Right cardiac atrium (tissue), 5 donors: ENCODE results near the gene SFMBT1. TPM values are rescaled to one million over a fixed set of nuclear protein-coding genes. Genes with fewer than 3 reads are reported as not detected.

Source experiments
- ATAC-seq, 2 donors: fragments of 200-7000 bp; cut with Tn5 transposase; one replicate each; pipeline versions ENCODE4 v1.8.0 to v1.9.1; 2020; ENCODE audit warnings: moderate library complexity in 2 of 2, mild to moderate bottlenecking in 1 of 2
- DNase-seq, 3 donors: peaks; one replicate each; pipeline ENCODE4 v3.0.0-alpha.2; 2020
- H3K27ac ChIP-seq: one replicate; pipeline ENCODE4 v1.5.1; 2013; ENCODE audit warnings: mild to moderate bottlenecking, low read length, control low read depth, moderate library complexity
- H3K27me3 ChIP-seq: one replicate; pipeline ENCODE4 v1.6.1; 2013; ENCODE audit not compliant: control insufficient read depth, insufficient read depth
- H3K4me1 ChIP-seq: one replicate; pipeline ENCODE4 v1.6.1; 2013; ENCODE audit warnings: low read length; ENCODE audit not compliant: control insufficient read depth, insufficient read depth
- H3K4me3 ChIP-seq: one replicate; pipeline ENCODE4 v1.5.1; 2013; ENCODE audit warnings: low read length, control low read depth
- H3K9me3 ChIP-seq: one replicate; pipeline ENCODE4 v1.6.1; 2013; ENCODE audit warnings: low read length; ENCODE audit not compliant: control insufficient read depth
- WGBS: extraction: QIAGEN DNeasy Blood & Tissue Kit; methylation state at CpG from one replicate; pipeline ENCODE4 v1.1.7; 2013; 5-methylcytosine and 5-hydroxymethylcytosine counted together
- intact Hi-C, 4 donors: fragments of 100-400 bp; cut with DNase I; formaldehyde crosslinking; loops; one replicate each; pipeline versions ENCODE4 v1.11.0 to v1.14.0; 2022 to 2023
- polyA plus RNA-seq: library from polyadenylated mRNA; stranded (reverse); fragments of 200-250 nt; gene quantifications from one replicate; pipeline ENCODE4 v1.2.3, GENCODE V29; 2013
- total RNA-seq, 4 donors: library from RNA; stranded (reverse); fragmentation: NEBNext Ultra II Directional; extraction: Animal tissue kit (Norgen Biotek cat#: 25700); gene quantifications; one replicate each; pipeline ENCODE4 v1.2.1, GENCODE V29; 2021
- donor health status: healthy with polysubstance abuse.
- donor health status: DM: no; HTN: yes; CAD: no.
- donor health status: DM: no; HTN: no; CAD: no.
- donor health status: DM: no; HTN: yes; CAD: no; lungs with severe emphysema.
- donor health status: DM: yes; HTN: yes; CAD: no.

Gene SFMBT1
- total and polyA plus RNA-seq, 5 donors = 3.8 to 19.3 (median 15.1) TPM

GRCh38 chr3:52986049-52986448, 59.8 kb downstream of the SFMBT1 start:
- Histone ChIP-seq H3K27me3 (no peaks in the 10 kb centered on the region), H3K4me1 (peaks cover 1% of the 10 kb centered on the region), H3K4me3 (no peak overlapping the region), H3K27ac (no peak overlapping the region), H3K9me3 (no peaks in the 10 kb centered on the region)
- intact Hi-C loops = no loop called here
- ATAC-seq = no peak
- DNase-seq = no peak
- WGBS = 62% methylated on average over 1 of the region's 1 CpG

- H3K4me3 ChIP-seq = no peak overlapping the region
- no peaks in the 10 kb centered on the region for H3K9me3 ChIP-seq
- H3K27ac ChIP-seq = no peak overlapping the region
- DNase-seq = no peak
- no peaks in the 10 kb centered on the region for H3K27me3 ChIP-seq
- intact Hi-C loops = no loop called here
- peaks cover 1% of the 10 kb centered on the region for H3K4me1 ChIP-seq
- ATAC-seq = no peak
Measured at GRCh38 chr3:52983828-52984227, 62.0 kb downstream of the SFMBT1 start.

GRCh38 chr3:52983336-52983807, 62.5 kb downstream of the SFMBT1 start:
- ATAC-seq (no peak), DNase-seq (no peak)
- no peak overlapping the region for H3K27ac ChIP-seq
- H3K27me3 ChIP-seq = no peaks in the 10 kb centered on the region
- no peak overlapping the region for H3K4me3 ChIP-seq
- H3K9me3 ChIP-seq = no peaks in the 10 kb centered on the region
- intact Hi-C loops = no loop called here
- 84% methylated on average over 5 of the region's 5 CpGs for WGBS
- H3K4me1 ChIP-seq = peaks cover 1% of the 10 kb centered on the region

- DNase-seq (no peak), ATAC-seq (no peak)
- H3K4me1 ChIP-seq = peaks cover 4% of the 10 kb centered on the region
- H3K27me3 ChIP-seq = no peaks in the 10 kb centered on the region
- no peak overlapping the region for H3K4me3 ChIP-seq
- no peak overlapping the region for H3K27ac ChIP-seq
- intact Hi-C loops = no loop called here
- H3K9me3 ChIP-seq = no peaks in the 10 kb centered on the region
- 85% methylated on average over 2 of the region's 2 CpGs for WGBS
Measured at GRCh38 chr3:52982839-52983238, 63.0 kb downstream of the SFMBT1 start.

DNA sequence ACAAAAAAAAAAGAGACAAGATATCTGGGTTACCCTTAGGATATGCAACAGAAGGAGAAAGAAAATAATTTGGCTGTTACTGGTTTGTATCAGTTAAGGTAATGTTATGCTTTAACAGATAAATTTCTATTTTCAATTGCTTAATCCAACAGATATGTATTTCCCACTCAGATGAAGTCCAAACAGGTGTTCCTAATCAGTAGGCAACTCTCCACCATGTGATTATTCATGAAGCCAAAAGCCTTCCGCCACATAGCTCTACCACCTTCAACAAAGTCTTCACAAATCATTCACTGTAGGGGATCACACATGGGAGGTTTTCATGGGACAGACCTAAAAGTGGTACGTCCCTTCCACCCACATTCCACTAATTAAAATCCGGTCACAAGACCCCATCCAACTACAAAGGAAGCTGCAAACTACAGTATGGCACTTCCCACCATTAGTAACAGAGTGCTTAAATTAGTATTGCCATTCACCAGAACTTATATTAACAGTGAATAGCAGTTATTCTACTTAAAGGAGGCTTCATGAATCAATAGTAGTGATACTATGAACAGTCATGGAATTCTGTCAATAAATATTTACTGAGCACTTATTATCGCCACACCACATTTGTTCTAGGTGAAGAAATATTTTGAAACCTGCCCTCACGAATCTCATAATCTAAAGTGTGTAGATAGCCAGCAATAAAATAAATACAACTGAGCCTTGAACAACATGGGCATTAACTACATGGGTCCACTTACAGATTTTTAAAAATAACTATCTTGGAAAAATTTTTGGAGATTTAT, 66.5 kb downstream of the SFMBT1 start:
- DNase-seq (no peak), ATAC-seq (no peak)
- no peak overlapping the region for H3K4me3 ChIP-seq
- no peak overlapping the region for H3K27ac ChIP-seq
- intact Hi-C loops = no loop called here
- peaks cover 4% of the 10 kb centered on the region for H3K4me1 ChIP-seq
- no peaks in the 10 kb centered on the region for H3K9me3 ChIP-seq
- WGBS = 83% methylated on average over 5 of the region's 5 CpGs
- no peaks in the 10 kb centered on the region for H3K27me3 ChIP-seq

- intact Hi-C loops = no loop called here
- 92% methylated on average over 3 of the region's 3 CpGs for WGBS
- ATAC-seq (peak; percentile 72 to 80), DNase-seq (no peak)
- H3K4me3 ChIP-seq = no peak overlapping the region
- no peaks in the 10 kb centered on the region for H3K9me3 ChIP-seq
- H3K27ac ChIP-seq = peak overlapping the region; percentile 81
- peaks cover 4% of the 10 kb centered on the region for H3K4me1 ChIP-seq
- no peaks in the 10 kb centered on the region for H3K27me3 ChIP-seq
Measured at GRCh38 chr3:52978109-52978754, 67.6 kb downstream of the SFMBT1 start.

DNA sequence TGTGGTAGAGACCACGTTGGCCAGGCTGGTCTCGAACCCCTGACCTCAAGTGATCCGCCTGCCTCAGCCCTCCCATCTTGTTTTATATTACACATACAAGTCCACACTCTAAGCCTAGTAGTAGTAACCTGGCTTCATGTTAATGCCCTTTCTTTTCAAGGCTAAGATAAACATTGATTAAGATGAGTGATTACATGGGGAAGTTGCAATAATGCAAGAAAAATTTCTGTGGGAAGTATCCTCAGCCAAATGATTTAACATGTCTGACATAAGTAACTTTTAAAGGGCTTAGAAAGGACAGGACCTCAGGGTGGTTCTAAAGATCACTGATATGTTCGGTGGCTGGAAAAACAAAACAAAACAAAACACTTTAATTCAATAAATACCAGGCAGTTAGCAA, 72.1 kb downstream of the SFMBT1 start:
- intact Hi-C loops = no loop called here
- WGBS = 84% methylated on average over 4 of the region's 4 CpGs

GRCh38 chr3:52971895-52972294, 74.0 kb downstream of the SFMBT1 start:
- H3K9me3 ChIP-seq = no peaks in the 10 kb centered on the region
- intact Hi-C loops = no loop called here

More for the DNA sequence above, 72.1 kb downstream of the SFMBT1 start:
- ATAC-seq (no peak), DNase-seq (no peak)
- H3K4me1 ChIP-seq = peaks cover 3% of the 10 kb centered on the region
- no peak overlapping the region for H3K4me3 ChIP-seq
- H3K27ac ChIP-seq = no peak overlapping the region
- H3K27me3 ChIP-seq = no peaks in the 10 kb centered on the region
- H3K9me3 ChIP-seq = no peaks in the 10 kb centered on the region

DNA sequence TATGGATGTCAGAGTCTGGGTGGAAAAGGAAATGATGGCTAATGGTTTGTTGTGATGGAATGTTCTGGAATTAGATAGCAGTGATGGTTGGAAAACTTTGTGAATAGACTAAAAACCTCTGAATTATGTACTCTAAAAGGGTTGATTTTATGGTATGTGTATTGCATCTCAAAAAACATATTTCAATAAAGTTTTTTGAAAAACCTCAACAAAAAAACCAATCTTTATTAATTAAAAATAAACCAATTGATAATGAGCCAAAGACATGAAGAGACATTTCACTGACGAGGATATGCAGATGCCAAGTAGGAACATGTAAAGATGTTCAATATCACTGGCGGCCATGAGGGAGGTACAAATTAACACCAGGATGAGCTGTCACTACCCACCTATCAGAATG, 78.5 kb downstream of the SFMBT1 start:
- DNase-seq = no peak
- 93% methylated on average over 2 of the region's 2 CpGs for WGBS
- no peaks in the 10 kb centered on the region for H3K9me3 ChIP-seq
- no peak overlapping the region for H3K4me3 ChIP-seq
- no peak for ATAC-seq
- H3K4me1 ChIP-seq = no peaks in the 10 kb centered on the region
- H3K27ac ChIP-seq = no peak overlapping the region
- no peaks in the 10 kb centered on the region for H3K27me3 ChIP-seq
- intact Hi-C loops = no loop called here

More at GRCh38 chr3:52971895-52972294, 74.0 kb downstream of the SFMBT1 start:
- WGBS = 56% methylated on average over 3 of the region's 3 CpGs
- no peaks in the 10 kb centered on the region for H3K4me1 ChIP-seq
- H3K27ac ChIP-seq = no peak overlapping the region
- no peak for ATAC-seq
- no peak overlapping the region for H3K4me3 ChIP-seq
- no peaks in the 10 kb centered on the region for H3K27me3 ChIP-seq
- no peak for DNase-seq

- 90% methylated on average over 2 of the region's 2 CpGs for WGBS
- no peak overlapping the region for H3K4me3 ChIP-seq
- no peaks in the 10 kb centered on the region for H3K27me3 ChIP-seq
- ATAC-seq (no peak), DNase-seq (no peak)
- no peak overlapping the region for H3K27ac ChIP-seq
- H3K9me3 ChIP-seq = no peaks in the 10 kb centered on the region
- no peaks in the 10 kb centered on the region for H3K4me1 ChIP-seq
- intact Hi-C loops = no loop called here
Measured at GRCh38 chr3:52962160-52962559, 83.7 kb downstream of the SFMBT1 start.

DNA sequence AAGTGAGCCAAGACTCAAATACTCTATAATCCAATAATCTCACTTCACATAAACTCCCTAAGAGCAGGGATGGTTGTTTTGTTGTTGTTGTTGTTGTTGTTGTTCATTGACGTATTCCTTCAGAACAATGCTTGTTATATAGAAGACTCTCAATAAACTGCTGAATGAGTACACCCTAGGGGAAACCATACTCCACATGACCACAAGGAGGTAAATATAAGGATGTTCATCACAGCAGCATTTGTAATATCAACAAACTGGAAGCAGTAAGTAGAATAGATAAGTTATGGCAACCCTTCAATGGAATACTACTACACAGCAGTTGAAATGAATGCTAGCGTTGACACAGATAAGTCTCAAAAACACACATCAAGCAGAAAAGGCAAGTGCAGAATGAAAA, 86.1 kb downstream of the SFMBT1 start:
- no peaks in the 10 kb centered on the region for H3K4me1 ChIP-seq
- no peaks in the 10 kb centered on the region for H3K27me3 ChIP-seq
- WGBS = 92% methylated on average over 2 of the region's 2 CpGs
- no peaks in the 10 kb centered on the region for H3K9me3 ChIP-seq
- no peak for ATAC-seq
- intact Hi-C loops = no loop called here
- no peak overlapping the region for H3K27ac ChIP-seq
- DNase-seq = no peak
- H3K4me3 ChIP-seq = no peak overlapping the region
